GM18867 (cell line): Measurements from ENCODE around the gene ADGRG6.
"Not testable (repeated sequence)": the region's sequence is repeated elsewhere in the genome, so short reads cannot be mapped to it uniquely, and the experiment has no call there.

Experiments used
- ATAC-seq: cut with Tn5 transposase; IDR thresholded peaks from one replicate; pipeline ENCODE4 v1.9.1; 2021; ENCODE audit warnings: mild to moderate bottlenecking, moderate library complexity; ENCODE audit not compliant: unreplicated experiment

ADGRG6 gene

DNA sequence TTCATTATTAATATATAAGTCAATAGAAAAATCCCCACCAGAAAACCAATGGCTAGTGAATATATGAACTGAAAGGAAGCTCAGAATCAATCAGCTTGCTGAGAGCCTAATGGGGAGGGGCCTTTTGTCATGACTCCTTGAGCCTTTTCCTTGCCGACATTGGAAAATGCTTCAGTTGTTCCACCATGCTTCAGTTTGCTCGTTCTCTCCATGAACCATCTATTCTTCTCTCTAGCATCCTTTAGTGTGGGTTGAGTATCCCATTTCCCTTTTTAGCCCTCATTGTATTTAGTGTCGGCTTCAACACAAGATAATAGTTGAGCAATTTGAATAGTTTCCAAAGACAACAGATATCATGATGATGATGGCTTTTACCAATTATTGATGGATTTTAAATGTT, 139.9 kb downstream of the ADGRG6 start:
- ATAC-seq, result no peak

GRCh38 chr6:142443102-142443501, 141.3 kb downstream of the ADGRG6 start:
- ATAC-seq, result no peak

GRCh38 chr6:142443532-142443931, 141.7 kb downstream of the ADGRG6 start:
- ATAC-seq, result no peak

DNA sequence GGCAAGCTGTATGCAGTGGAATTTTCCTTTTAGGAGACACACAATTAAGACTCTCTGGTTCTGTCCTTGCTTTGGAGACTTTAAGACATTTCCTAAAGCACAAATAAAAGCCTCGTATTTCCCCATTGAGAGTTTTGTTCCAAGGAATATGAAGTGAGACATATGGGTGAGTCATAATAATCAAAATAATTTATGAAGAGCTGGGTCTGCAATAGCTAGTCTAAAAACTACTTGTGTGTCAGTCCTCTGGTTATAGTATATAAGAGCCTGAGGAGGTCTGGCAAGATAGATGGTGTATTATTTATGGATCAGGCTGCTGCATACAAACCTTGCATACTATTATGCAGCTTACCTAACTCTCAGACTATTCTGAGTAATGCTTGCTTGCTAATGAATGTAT, 142.6 kb downstream of the ADGRG6 start:
- no peak for ATAC-seq

DNA sequence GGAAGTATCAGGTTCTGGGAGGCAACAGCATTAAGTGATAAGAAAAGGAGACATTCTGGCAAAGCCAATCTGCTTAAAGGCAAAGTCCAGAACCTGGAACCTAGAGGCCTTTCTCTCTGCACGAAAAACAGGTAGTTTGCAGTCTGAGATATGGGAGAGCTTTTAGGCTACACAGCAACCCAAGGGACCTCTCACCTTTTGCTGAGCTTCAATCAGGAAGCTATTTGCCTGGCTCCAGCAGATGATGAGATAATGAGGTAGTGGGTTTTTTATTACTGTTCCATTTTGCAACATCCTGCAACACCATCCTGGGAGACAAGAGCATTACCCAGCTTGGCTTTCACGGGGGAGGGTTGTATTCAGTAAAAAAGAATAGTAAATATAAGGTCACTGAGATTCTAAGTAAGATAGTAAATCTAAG, 143.1 kb downstream of the ADGRG6 start:
- ATAC-seq, result no peak

GRCh38 chr6:142446168-142446567, 144.4 kb downstream of the ADGRG6 start:
- ATAC-seq, result no peak

- no peak for ATAC-seq
These were observed 144.8 kb downstream of the ADGRG6 start for GRCh38 chr6:142446576-142446975.

GRCh38 chr6:142448091-142448729, 146.4 kb downstream of the ADGRG6 start:
- ATAC-seq, result no peak

GRCh38 chr6:142450856-142451255, 149.0 kb downstream of the ADGRG6 start:
- not testable (repeated sequence) for ATAC-seq

DNA sequence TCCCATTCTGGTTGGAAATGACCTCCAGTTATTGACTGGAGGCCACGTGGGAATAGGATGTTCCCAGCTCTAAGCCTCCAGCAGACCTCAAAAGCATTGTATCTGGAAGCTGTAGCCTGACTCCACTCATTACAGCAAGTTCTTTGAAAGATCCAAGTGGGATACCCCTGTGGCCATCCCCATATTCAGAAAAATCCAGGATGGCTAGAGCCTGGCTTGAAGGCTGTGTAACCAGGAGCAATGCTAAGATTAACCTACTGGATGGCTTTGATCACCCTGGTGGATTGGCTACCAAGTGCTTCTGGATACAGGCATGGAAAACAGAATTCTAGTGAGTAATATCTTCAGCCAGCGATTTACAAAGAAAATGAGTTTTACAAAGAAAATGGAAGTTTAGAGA, 151.2 kb downstream of the ADGRG6 start:
- no peak for ATAC-seq

DNA sequence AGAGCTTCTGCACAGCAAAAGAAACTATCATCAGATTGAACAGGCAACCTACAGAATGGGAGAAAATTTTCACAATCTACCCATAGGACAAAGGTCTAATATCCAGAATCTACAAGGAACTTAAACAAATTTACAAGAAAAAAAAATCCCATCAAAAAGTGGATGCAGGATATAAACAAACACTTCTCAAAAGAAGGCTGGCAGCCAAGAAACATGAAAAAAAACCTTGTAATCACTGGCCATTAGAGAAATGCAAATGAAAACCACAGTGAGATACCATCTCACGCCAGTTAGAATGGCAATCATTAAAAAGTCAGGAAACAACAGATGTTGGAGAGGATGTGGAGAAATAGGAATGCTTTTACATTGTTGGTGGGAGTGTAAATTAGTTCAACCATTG, 152.4 kb downstream of the ADGRG6 start:
- ATAC-seq, result not testable (repeated sequence)

GRCh38 chr6:142454848-142455247, 153.0 kb downstream of the ADGRG6 start:
- not testable (repeated sequence) for ATAC-seq

- no peak for ATAC-seq
These were observed 154.3 kb downstream of the ADGRG6 start for GRCh38 chr6:142455957-142456589.

- no peak for ATAC-seq
These were observed 156.0 kb downstream of the ADGRG6 start for GRCh38 chr6:142457638-142458406.

GRCh38 chr6:142458836-142459235, 157.0 kb downstream of the ADGRG6 start:
- no peak for ATAC-seq

- no peak for ATAC-seq
These were observed 157.5 kb downstream of the ADGRG6 start for GRCh38 chr6:142459271-142459670.

GRCh38 chr6:142462260-142462659, 160.5 kb downstream of the ADGRG6 start:
- no peak for ATAC-seq

DNA sequence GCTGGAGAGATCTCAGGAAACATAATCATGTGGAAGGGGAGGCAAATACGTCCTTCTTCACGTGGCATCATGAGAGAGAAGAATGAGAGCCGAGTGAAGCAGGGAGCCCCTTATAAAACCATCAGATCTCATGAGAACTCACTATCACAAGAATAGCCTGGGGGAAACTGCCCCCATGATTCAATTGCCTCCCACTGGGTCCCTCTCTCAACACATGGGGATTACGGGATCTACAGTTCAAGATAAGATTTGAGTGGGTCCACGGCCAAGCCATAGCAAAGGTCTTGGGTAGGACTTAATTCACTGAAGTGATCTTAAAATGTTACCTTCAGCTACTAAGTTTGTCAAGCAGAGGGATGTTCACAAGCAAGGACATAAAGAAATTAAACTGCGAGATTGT, 162.2 kb downstream of the ADGRG6 start:
- no peak for ATAC-seq

DNA sequence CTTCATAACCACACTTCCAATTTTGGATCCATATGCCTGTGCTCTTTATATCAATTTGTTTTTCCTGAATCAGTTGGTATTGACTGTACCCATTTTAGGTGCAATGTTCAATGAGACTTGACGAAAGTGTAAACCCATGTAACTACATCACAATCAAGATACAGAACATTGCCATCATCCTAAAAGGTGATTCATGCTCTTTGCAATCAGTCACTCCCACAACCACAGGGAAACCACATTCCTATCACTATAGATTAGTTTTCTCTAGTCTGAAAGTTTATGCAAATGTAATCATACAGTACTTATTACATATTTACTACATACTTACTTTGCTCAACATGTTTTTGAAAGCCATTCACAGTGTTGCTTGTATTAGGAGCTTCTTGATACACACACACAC, 167.4 kb downstream of the ADGRG6 start:
- ATAC-seq, result no peak

- ATAC-seq, result no peak
These were observed 168.6 kb downstream of the ADGRG6 start for GRCh38 chr6:142470421-142470820.

DNA sequence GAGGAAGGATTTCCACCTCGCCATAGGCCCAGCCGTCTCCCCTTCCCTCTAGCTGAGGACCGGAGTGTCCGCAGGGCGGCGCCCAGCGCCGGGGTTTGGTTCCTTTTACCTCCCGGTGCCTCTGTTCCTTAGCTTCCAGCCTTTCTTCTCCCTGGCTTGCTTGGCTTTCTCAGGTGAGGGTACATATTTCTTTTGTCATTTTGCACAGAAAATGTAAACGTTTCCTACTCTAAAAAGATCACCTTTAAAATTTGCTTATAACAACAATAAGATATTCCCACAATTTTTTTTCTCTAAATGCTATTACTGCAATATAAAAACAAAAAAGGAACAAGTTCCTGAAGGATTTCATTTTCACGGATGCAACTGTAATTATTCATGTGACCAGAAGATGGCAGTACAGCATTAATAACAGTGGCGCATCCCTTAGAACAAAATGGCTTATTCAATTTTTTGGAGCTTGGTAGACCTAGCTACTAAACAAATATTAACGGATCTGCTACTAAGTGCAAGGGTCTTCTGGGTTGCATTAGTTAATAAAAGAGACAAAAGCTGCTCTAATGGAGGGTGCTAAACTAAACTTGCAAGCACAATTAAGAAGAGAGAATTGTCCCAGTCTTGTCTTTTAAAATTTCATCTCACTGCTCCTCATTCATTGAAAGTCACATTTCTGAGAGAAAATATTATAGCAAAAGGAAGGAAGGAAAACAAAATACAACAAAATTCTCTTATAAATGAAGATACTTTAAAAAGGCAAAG, 172.9 kb downstream of the ADGRG6 start:
- ATAC-seq, result peak; percentile 62
